AG09319 (cell line): Measurements from ENCODE around the gene ILDR2.
A peak's percentile ranks its signal among the peaks of the same experiment; 100 is the strongest.
"Not testable (repeated sequence)": the region's sequence is repeated elsewhere in the genome, so short reads cannot be mapped to it uniquely, and the experiment has no call there.

ENCODE experiments used
- DNase-seq: peaks from one replicate; pipeline ENCODE4 v3.0.0-alpha.2; 2010; ENCODE audit warnings: low read depth; ENCODE audit errors: extremely low read depth
- CTCF ChIP-seq: IDR thresholded peaks from 2 replicates; pipeline ENCODE4 v1.5.1; 2011; ENCODE audit warnings: low read depth, mild to moderate bottlenecking, inconsistent platforms, low read length, moderate library complexity

Gene ILDR2

GRCh38 chr1:166895766-166896165, 79.6 kb downstream of the ILDR2 start:
- TF ChIP-seq CTCF: no peak
- DNase-seq: no peak

DNA sequence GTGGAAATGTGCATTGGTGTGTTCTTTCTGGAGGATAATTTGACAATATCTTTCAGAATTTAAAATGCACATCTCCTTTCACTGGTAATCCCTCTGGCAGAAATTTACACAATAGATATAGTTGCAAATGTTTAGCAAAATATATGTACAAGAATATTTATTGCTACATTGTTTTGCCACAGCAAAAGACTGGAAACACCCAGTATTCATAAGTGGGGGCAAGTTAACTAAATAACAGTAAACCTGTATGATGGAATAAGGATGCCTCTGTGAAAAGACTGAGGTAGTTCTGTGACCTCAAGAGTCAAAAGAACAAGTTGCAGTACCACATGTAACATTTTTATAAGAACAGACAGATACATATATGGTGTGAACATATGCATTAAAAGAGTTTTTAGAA, 85.6 kb downstream of the ILDR2 start:
- DNase-seq: no peak
- TF ChIP-seq CTCF: no peak

DNA sequence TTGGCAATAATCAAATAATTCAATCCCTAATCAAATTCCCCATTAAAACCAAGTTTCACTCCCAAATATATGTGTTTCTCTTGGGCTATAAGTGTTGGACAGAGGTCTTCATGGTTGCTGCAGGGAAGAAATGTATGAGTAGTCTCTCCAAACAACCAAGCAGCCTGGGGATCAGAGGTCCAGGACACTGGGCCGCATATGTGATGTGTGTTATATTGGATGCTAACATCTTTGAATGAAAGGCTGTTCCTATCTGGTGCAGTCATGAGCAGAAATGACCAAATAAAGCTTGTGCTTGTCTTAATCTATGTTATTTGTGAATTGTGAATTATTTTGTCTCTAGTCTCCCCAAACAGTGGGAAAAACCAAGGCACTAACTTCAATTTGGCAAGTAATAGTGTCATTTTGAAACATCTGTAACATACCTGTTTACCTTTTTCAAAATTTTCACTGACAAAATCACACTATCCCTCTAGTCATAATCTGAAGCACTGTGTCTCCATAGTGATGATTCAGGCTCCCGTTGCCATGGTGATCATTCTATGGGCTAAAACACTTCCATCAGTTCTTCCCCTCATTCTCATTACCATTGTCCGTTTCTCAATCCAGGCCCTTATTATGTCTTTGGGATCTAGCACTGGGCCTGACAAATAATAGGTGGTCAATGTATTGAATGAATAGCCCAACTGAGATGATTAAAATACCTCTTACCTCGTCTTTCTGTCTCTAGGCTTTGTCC, 86.8 kb downstream of the ILDR2 start:
- no peak for TF ChIP-seq CTCF
- no peak for DNase-seq

GRCh38 chr1:166884971-166885370, 90.4 kb downstream of the ILDR2 start:
- DNase-seq: no peak
- no peak for TF ChIP-seq CTCF

- TF ChIP-seq CTCF: peak; percentile 52
- DNase-seq: no peak
These were observed 91.2 kb downstream of the ILDR2 start for GRCh38 chr1:166884040-166884642.

DNA sequence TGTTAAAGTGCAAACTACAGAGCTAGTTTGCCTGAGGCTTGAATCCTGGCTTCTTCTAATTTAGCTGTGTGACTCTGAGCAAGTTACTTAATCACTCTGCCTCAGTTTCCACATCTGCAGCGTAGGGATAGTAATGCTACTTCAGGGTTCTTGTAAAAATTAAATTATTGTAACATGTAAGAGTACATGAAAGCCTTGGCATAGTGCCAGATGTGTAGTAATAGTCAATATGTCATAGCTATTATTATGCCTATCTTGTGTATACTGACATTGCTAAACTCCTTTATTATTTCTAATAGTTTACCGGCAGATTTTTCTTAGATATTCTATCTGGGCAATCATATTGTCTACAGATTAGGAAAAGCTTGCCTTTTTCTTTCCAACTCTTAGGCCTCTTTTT, 92.4 kb downstream of the ILDR2 start:
- no peak for DNase-seq
- no peak for TF ChIP-seq CTCF

- DNase-seq: not testable (repeated sequence)
These were observed 97.0 kb downstream of the ILDR2 start for GRCh38 chr1:166878173-166878917.

- DNase-seq: no peak
- TF ChIP-seq CTCF: no peak; the same call in 1 of the 2 replicates
These were observed 98.9 kb downstream of the ILDR2 start for GRCh38 chr1:166876540-166876838.
